WTC11 (cell line): ENCODE results near the gene SLC28A1. TPM values are rescaled to one million over a fixed set of nuclear protein-coding genes. Genes with fewer than 3 reads are reported as not detected.
A peak's percentile ranks its signal among the peaks of the same experiment; 100 is the strongest.

Source experiments
- ATAC-seq: fragments of 200-7000 bp; cut with Tn5 transposase; 2 replicates; pipeline ENCODE4 v1.10.0; 2021; ENCODE audit warnings: mild to moderate bottlenecking, moderate library complexity
- Bru-seq: library from RNA; stranded (reverse); fragments of 400-500 nt; gene quantifications from one replicate; lab custom pipeline; 2021; lab: Mats Ljungman, UMichigan
- CTCF ChIA-PET: fragments of 300-600 bp; sonication (Branson Sonifier 250); formaldehyde crosslinking; loops from one replicate; lab custom pipeline; 2021; ENCODE audit warnings: antibody characterized with exemption; lab: Charles Lee
- POLR2A ChIA-PET: fragments of 350-600 bp; sonication (Branson Sonifier 250); formaldehyde crosslinking; loops from one replicate; lab custom pipeline; 2021; ENCODE audit warnings: antibody characterized with exemption; lab: Charles Lee
- DNase-seq: peaks from one replicate; pipeline ENCODE4 v3.0.0; 2021; ENCODE audit warnings: low spot score
- H3K27ac Mint-ChIP-seq: 2 replicates; pipeline ENCODE4 v1.8.0; 2021; ENCODE audit warnings: mixed read lengths
- H3K27me3 Mint-ChIP-seq: 2 replicates; pipeline ENCODE4 v1.8.0; 2021; ENCODE audit warnings: low read depth, mild to moderate bottlenecking, moderate library complexity, mixed read lengths
- H3K36me3 Mint-ChIP-seq: 2 replicates; pipeline ENCODE4 v1.8.0; 2021; ENCODE audit warnings: mixed read lengths
- H3K4me1 Mint-ChIP-seq: 2 replicates; pipeline ENCODE4 v1.8.0; 2022; ENCODE audit warnings: mixed read lengths
- H3K4me3 Mint-ChIP-seq: 2 replicates; pipeline ENCODE4 v1.8.0; 2021; ENCODE audit warnings: mild to moderate bottlenecking, moderate library complexity, mixed read lengths
- H3K9me3 Mint-ChIP-seq: 2 replicates; pipeline ENCODE4 v1.8.0; 2021; ENCODE audit warnings: mixed read lengths
- ARID4B ChIP-seq: sonication (generic); formaldehyde crosslinking; IDR thresholded peaks from 2 replicates; pipeline ENCODE4 v1.8.0; 2023; ENCODE audit warnings: missing genetic modification reagents, mild to moderate bottlenecking, borderline replicate concordance
- ATF6 ChIP-seq: sonication (generic); formaldehyde crosslinking; IDR thresholded peaks from 2 replicates; pipeline ENCODE4 v1.8.1; 2023; ENCODE audit warnings: mild to moderate bottlenecking, missing genetic modification reagents
- CDX4 ChIP-seq: fragments of 250-450 bp; sonication (Bioruptor Pico); IDR thresholded peaks from 2 replicates; pipeline ENCODE4 v1.9.0; 2021; ENCODE audit warnings: moderate library complexity, mild to moderate bottlenecking, inconsistent platforms, borderline replicate concordance
- E2F4 ChIP-seq: sonication (generic); formaldehyde crosslinking; IDR thresholded peaks from 2 replicates; pipeline ENCODE4 v1.8.1; 2022; ENCODE audit warnings: low read depth, mild to moderate bottlenecking, moderate library complexity, missing genetic modification reagents, borderline replicate concordance
- FOXP4 ChIP-seq: sonication (generic); formaldehyde crosslinking; IDR thresholded peaks from 2 replicates; pipeline ENCODE4 v1.8.0; 2022; ENCODE audit warnings: mild to moderate bottlenecking, missing genetic modification reagents
- HMGA2 ChIP-seq: fragments of 250-450 bp; sonication (Bioruptor Pico); IDR thresholded peaks from 2 replicates; pipeline ENCODE4 v1.4.0; 2021; ENCODE audit warnings: mild to moderate bottlenecking, moderate library complexity
- HMGXB4 ChIP-seq: sonication (generic); formaldehyde crosslinking; IDR thresholded peaks from 2 replicates; pipeline ENCODE4 v1.8.1; 2023; ENCODE audit warnings: mild to moderate bottlenecking, moderate library complexity, missing genetic modification reagents
- MLX ChIP-seq: sonication (generic); formaldehyde crosslinking; IDR thresholded peaks from 2 replicates; pipeline ENCODE4 v1.8.1; 2023; ENCODE audit warnings: mild to moderate bottlenecking, missing genetic modification reagents, moderate library complexity
- PREB ChIP-seq: sonication (generic); formaldehyde crosslinking; IDR thresholded peaks from 2 replicates; pipeline ENCODE4 v1.8.1; 2022; ENCODE audit warnings: mild to moderate bottlenecking, missing genetic modification reagents, moderate library complexity, borderline replicate concordance
- SOX15 ChIP-seq: fragments of 250-450 bp; sonication (Bioruptor Pico); IDR thresholded peaks from 2 replicates; pipeline ENCODE4 v1.9.0; 2021; ENCODE audit warnings: mild to moderate bottlenecking
- STAT6 ChIP-seq: sonication (generic); formaldehyde crosslinking; conservative IDR thresholded peaks from 2 replicates; pipeline ENCODE4 v1.8.1; 2023; ENCODE audit warnings: mild to moderate bottlenecking, low read depth, missing genetic modification reagents, moderate library complexity
- USF1 ChIP-seq: sonication (generic); formaldehyde crosslinking; IDR thresholded peaks from 2 replicates; pipeline ENCODE4 v1.8.0; 2022; ENCODE audit warnings: mild to moderate bottlenecking, missing genetic modification reagents
- ZNF317 ChIP-seq: sonication (generic); formaldehyde crosslinking; IDR thresholded peaks from 2 replicates; pipeline ENCODE4 v1.8.1; 2023; ENCODE audit warnings: low read depth, mild to moderate bottlenecking, moderate library complexity, missing genetic modification reagents, borderline replicate concordance
- ZNF396 ChIP-seq: fragments of 250-450 bp; sonication (Bioruptor Pico); IDR thresholded peaks from 2 replicates; pipeline ENCODE4 v1.8.0; 2021; ENCODE audit warnings: mild to moderate bottlenecking, moderate library complexity, borderline replicate concordance
- long read RNA-seq, 3 experiments: library from RNA in 1 of 3; library from capped mRNA in 1 of 3; library from polyadenylated mRNA in 1 of 3; unstranded in 2 of 3; stranded (forward) in 1 of 3; transcript quantifications; one replicate each; pipeline ENCODE4 v2.0.0, GENCODE V29; 2021
- total RNA-seq: library from RNA; stranded (reverse); gene quantifications from 3 replicates; pipeline ENCODE4 v1.2.3, GENCODE V29; 2021

SLC28A1 gene
- total RNA-seq (0.14 to 0.16 TPM in 2 of 3 replicates, not detected in the other), Bru-seq, nascent RNA (percentile 12 among the genes with signal in this experiment)
- long read RNA-seq, experiment 1, result 0 reads
- long read RNA-seq, experiment 2, result 0 reads
- long read RNA-seq, experiment 3, result 0 reads

- no peak within 1 kb of the TSS for H3K4me3 Mint-ChIP-seq
- no peaks in the 10 kb centered on the region for H3K36me3 Mint-ChIP-seq
- DNase-seq (no peak), ATAC-seq (no peak)
- peaks cover 6% of the 10 kb centered on the region for H3K4me1 Mint-ChIP-seq
- ChIA-PET CTCF (interaction anchor here (1.1 to 3.1 kb wide), 3 partner anchors 39 to 44 kb away, joined by 3 to 13 read pairs (median 5); no protein-coding TSS in a partner anchor), POLR2A (no interaction called here)
- H3K27me3 Mint-ChIP-seq, result no peaks in the 10 kb centered on the region
- H3K27ac Mint-ChIP-seq, result peak within 1 kb of the TSS; percentile 1; the same call in 1 of the 2 replicates
- no peaks in the 10 kb centered on the region for H3K9me3 Mint-ChIP-seq
- no peak for TF ChIP-seq HMGA2 (CRISPR knock-in tag)
- no peak for TF ChIP-seq ZNF317 (CRISPR knock-in tag)
- no peak for TF ChIP-seq MLX (CRISPR knock-in tag)
- no peak for TF ChIP-seq E2F4 (CRISPR knock-in tag)
- TF ChIP-seq FOXP4 (CRISPR knock-in tag), result no peak
- no peak for TF ChIP-seq SOX15 (CRISPR knock-in tag)
- no peak for TF ChIP-seq USF1
- no peak for TF ChIP-seq ATF6 (CRISPR knock-in tag)
- no peak for TF ChIP-seq ARID4B (CRISPR knock-in tag)
- no peak for TF ChIP-seq STAT6 (CRISPR knock-in tag)
- no peak for TF ChIP-seq ZNF396 (CRISPR knock-in tag)
- no peak for TF ChIP-seq CDX4 (CRISPR knock-in tag)
- no peak for TF ChIP-seq PREB
- TF ChIP-seq HMGXB4, result no peak
These were observed at the start of gene SLC28A1 for GRCh38 chr15:84883916-84884781. Gene SLC28A1 (plus strand): TSS chr15:84884662. CDS start chr15:84887761, 3,099 bp downstream.
